K562 (cell line): Measurements from ENCODE around the gene CEP95. TPM values are rescaled to one million over a fixed set of nuclear protein-coding genes. Genes with fewer than 3 reads are reported as not detected.

Source experiments
- ATF7 ChIP-seq: fragments of 450-650 bp; IDR thresholded peaks from 2 replicates; pipeline ENCODE4 v1.7.1; 2014; ENCODE audit warnings: mild to moderate bottlenecking, moderate library complexity
- CBX1 ChIP-seq: sonication (generic); IDR thresholded peaks from 2 replicates; pipeline ENCODE4 v1.6.1; 2016; ENCODE audit warnings: antibody characterized with exemption, low read depth, mild to moderate bottlenecking
- CHCHD3 ChIP-seq: fragments of 250-450 bp; sonication (Bioruptor Pico); IDR thresholded peaks from 2 replicates; pipeline ENCODE4 v2.1.2; 2022; ENCODE audit warnings: mild to moderate bottlenecking
- CREB3 ChIP-seq: fragments of 450-650 bp; conservative IDR thresholded peaks from 2 replicates; pipeline ENCODE4 v1.6.1; 2016; ENCODE audit warnings: missing genetic modification characterization, low read depth, mild to moderate bottlenecking, missing compliant biosample characterization, moderate library complexity
- GMEB1 ChIP-seq: fragments of 250-450 bp; sonication (Bioruptor Pico); IDR thresholded peaks from 2 replicates; pipeline ENCODE4 v1.4.0; 2020; ENCODE audit warnings: mild to moderate bottlenecking
- MEIS2 ChIP-seq: fragments of 450-650 bp; IDR thresholded peaks from 2 replicates; pipeline ENCODE4 v1.6.1; 2014; ENCODE audit warnings: mild to moderate bottlenecking; ENCODE audit not compliant: partially characterized antibody
- MXI1 ChIP-seq: IDR thresholded peaks from 2 replicates; pipeline ENCODE4 v1.6.1; 2011; ENCODE audit warnings: low read depth, mild to moderate bottlenecking, improper control_type of control experiment, low read length
- NELFE ChIP-seq: IDR thresholded peaks from 2 replicates; pipeline ENCODE4 v1.6.1; 2011; ENCODE audit warnings: mild to moderate bottlenecking; ENCODE audit not compliant: insufficient read depth, insufficient read length
- POLR2AphosphoS5 ChIP-seq: IDR thresholded peaks from 2 replicates; pipeline ENCODE4 v1.6.1; 2011; ENCODE audit warnings: mild to moderate bottlenecking, low read depth, low read length, moderate library complexity; ENCODE audit not compliant: control insufficient read depth, insufficient read depth
- RBM14 ChIP-seq: fragments of 200-400 bp; formaldehyde crosslinking; IDR thresholded peaks from 2 replicates; pipeline ENCODE4 v1.6.1; 2018; ENCODE audit warnings: low read depth, mild to moderate bottlenecking, low read length, moderate library complexity, borderline replicate concordance; ENCODE audit not compliant: insufficient read depth
- REST ChIP-seq, 2 experiments: fragments of 450-650 bp; formaldehyde crosslinking in 1 of 2; IDR thresholded peaks; 2 replicates each; pipeline versions ENCODE4 v1.4.0 to v1.6.1; 2014 to 2020; ENCODE audit warnings: mild to moderate bottlenecking in 2 of 2, borderline replicate concordance in 1 of 2, low read depth in 1 of 2
- U2AF1 ChIP-seq: fragments of 200-400 bp; formaldehyde crosslinking; optimal IDR thresholded peaks from 2 replicates; pipeline ENCODE3; 2017; ENCODE audit warnings: mild to moderate bottlenecking, low read depth, low read length, moderate library complexity
- VEZF1 ChIP-seq: fragments of 200-800 bp; sonication (Bioruptor generic); IDR thresholded peaks from 2 replicates; pipeline ENCODE4 v1.6.1; 2017; ENCODE audit warnings: missing genetic modification characterization, missing compliant biosample characterization
- ZNF121 ChIP-seq: sonication (generic); formaldehyde crosslinking; conservative IDR thresholded peaks from 2 replicates; pipeline ENCODE4 v1.8.0; 2022; ENCODE audit warnings: missing genetic modification reagents
- ZNF263 ChIP-seq: sonication (generic); formaldehyde crosslinking; IDR thresholded peaks from 2 replicates; pipeline ENCODE4 v1.8.0; 2022; ENCODE audit warnings: mild to moderate bottlenecking, missing genetic modification reagents, borderline replicate concordance
- ZNF77 ChIP-seq: fragments of 250-450 bp; sonication (Bioruptor Pico); IDR thresholded peaks from 2 replicates; pipeline ENCODE4 v1.5.0; 2020
- polyA plus RNA-seq, 8 experiments: library from polyadenylated mRNA; depleted of rRNA in 4 of 8; stranded (reverse) in 5 of 8; unstranded in 3 of 8; fragments of >200 nt; fragmentation: Nextera tagmentation in 2 of 8; fragmentation: Illumina TruSeq in 1 of 8; extraction: Ambion mirVana in 2 of 8; extraction: Trizol in 1 of 8; gene quantifications; 2 replicates each; pipeline versions ENCODE4 v1.2.1 to v1.2.3, GENCODE V29; 2011 to 2014; ENCODE audit warnings: inconsistent platforms in 1 of 8, missing spikeins in 1 of 8
- total RNA-seq, 7 experiments: library from RNA; depleted of rRNA in 6 of 7; stranded (reverse); fragments of >200 nt in 6 of 7; fragmentation: Illumina TruSeq in 2 of 7; extraction: Trizol in 2 of 7; gene quantifications; 2 replicates each; pipeline versions ENCODE4 v1.2.1 to v1.2.3, GENCODE V29; 2011 to 2021; ENCODE audit warnings: low replicate concordance in 1 of 7

Gene CEP95
- total and polyA plus RNA-seq, 9 of the 15 experiments (the other 6 are each of a cell fraction or from before 2014, with no cell fraction given) = 26.7 to 80.7 (median 56.9) TPM

GRCh38 chr17:64506201-64506575 is 589 bp upstream of the CEP95 start, which contains the start of gene DDX5 (continued):
- TF ChIP-seq CREB3 (no peak), GMEB1 (CRISPR knock-in tag) (peak; percentile 64), RBM14 (peak; percentile 76; the same call in 1 of the 2 replicates), REST (IDR thresholded peaks at IDR 0.05; ENCODE audit: borderline replicate concordance) (no peak), REST (CRISPR knock-in tag; IDR thresholded peaks at IDR 0.05; ENCODE audit: low read depth) (no peak), CHCHD3 (CRISPR knock-in tag) (no peak), VEZF1 (peak; percentile 83; the same call in 1 of the 2 replicates), ZNF263 (CRISPR knock-in tag) (peak; percentile 12; the same call in 1 of the 2 replicates), ZNF121 (CRISPR knock-in tag) (no peak), CBX1 (peak; percentile 68; the same call in 1 of the 2 replicates), MXI1 (no peak), MEIS2 (peak; percentile 40), ZNF77 (CRISPR knock-in tag) (no peak), ATF7 (peak; percentile 97), POLR2AphosphoS5 (peak; percentile 99), NELFE (peak; percentile 89), U2AF1 (no peak)
